Neural progenitor cell (in vitro differentiated cells): ENCODE measurements around the gene CALN1. TPM values are rescaled to one million over a fixed set of nuclear protein-coding genes. Genes with fewer than 3 reads are reported as not detected.

Experiments used
- DNase-seq: peaks from one replicate; pipeline ENCODE4 v3.0.0-alpha.2; 2016; ENCODE audit warnings: low spot score
- H2AFZ ChIP-seq: fragments of 200-600 bp; sonication (generic); replicated peaks from 2 replicates; pipeline ENCODE4 v1.6.1; 2016; ENCODE audit warnings: antibody characterized with exemption
- H3F3A ChIP-seq: fragments of 200-600 bp; sonication (generic); 2 replicates; pipeline ENCODE4 v1.6.1; 2016; ENCODE audit warnings: antibody characterized with exemption, low read depth
- H3K27ac ChIP-seq: fragments of 200-600 bp; sonication (generic); 2 replicates; pipeline ENCODE4 v1.5.1; 2016; ENCODE audit warnings: mild to moderate bottlenecking
- H3K27me3 ChIP-seq: fragments of 200-600 bp; sonication (generic); 2 replicates; pipeline ENCODE4 v1.6.1; 2016; ENCODE audit warnings: mild to moderate bottlenecking, moderate library complexity
- H3K36me3 ChIP-seq: fragments of 200-600 bp; sonication (generic); 2 replicates; pipeline ENCODE4 v1.5.1; 2016
- H3K4me1 ChIP-seq: fragments of 200-600 bp; sonication (generic); 2 replicates; pipeline ENCODE4 v1.6.1; 2016; ENCODE audit warnings: mixed run types
- H3K4me2 ChIP-seq: fragments of 200-600 bp; sonication (generic); 2 replicates; pipeline ENCODE4 v1.6.1; 2016
- H3K4me3 ChIP-seq: fragments of 200-600 bp; sonication (generic); 2 replicates; pipeline ENCODE4 v1.5.1; 2016
- H3K79me2 ChIP-seq: fragments of 200-600 bp; sonication (generic); 2 replicates; pipeline ENCODE4 v1.6.1; 2016; ENCODE audit warnings: low read depth
- H3K9ac ChIP-seq: fragments of 200-600 bp; sonication (generic); 2 replicates; pipeline ENCODE4 v1.6.1; 2016
- H3K9me3 ChIP-seq: fragments of 200-600 bp; sonication (generic); 2 replicates; pipeline ENCODE4 v1.5.1; 2016; ENCODE audit warnings: low read depth
- H4K20me1 ChIP-seq: fragments of 200-600 bp; sonication (generic); 2 replicates; pipeline ENCODE4 v1.6.1; 2016; ENCODE audit warnings: low read depth
- H3K27ac Mint-ChIP-seq: 3 replicates; pipeline ENCODE4 v1.8.0; 2021; ENCODE audit warnings: mixed read lengths
- H3K27me3 Mint-ChIP-seq: 2 replicates; pipeline ENCODE4 v1.8.0; 2022; ENCODE audit warnings: low read depth, mild to moderate bottlenecking, inconsistent platforms, moderate library complexity, mixed read lengths; ENCODE audit not compliant: insufficient read depth
- H3K36me3 Mint-ChIP-seq: 3 replicates; pipeline ENCODE4 v1.8.0; 2021; ENCODE audit warnings: mixed read lengths
- H3K4me1 Mint-ChIP-seq: 3 replicates; pipeline ENCODE4 v1.8.0; 2021; ENCODE audit warnings: mixed read lengths
- H3K4me3 Mint-ChIP-seq: 3 replicates; pipeline ENCODE4 v1.8.0; 2021; ENCODE audit warnings: mild to moderate bottlenecking, moderate library complexity, mixed read lengths
- H3K9me3 Mint-ChIP-seq: 3 replicates; pipeline ENCODE4 v1.8.0; 2020; ENCODE audit warnings: mixed read lengths
- EZH2 ChIP-seq: fragments of 200-600 bp; sonication (generic); IDR thresholded peaks from 2 replicates; pipeline ENCODE4 v1.6.1; 2017; ENCODE audit warnings: antibody characterized with exemption, mild to moderate bottlenecking, moderate library complexity
- EZH2phosphoT487 ChIP-seq: fragments of 200-600 bp; sonication (generic); IDR thresholded peaks from 2 replicates; pipeline ENCODE4 v1.6.1; 2017; ENCODE audit warnings: antibody characterized with exemption
- total RNA-seq: library from RNA; depleted of rRNA; stranded (reverse); fragments of >200 nt; gene quantifications from 2 replicates; pipeline ENCODE4 v1.2.3, GENCODE V29; 2015; ENCODE audit warnings: low replicate concordance
- TF ChIP-seq, protein P1 (sequence below): fragments of 200-600 bp; sonication (generic); IDR thresholded peaks from 2 replicates; pipeline ENCODE4 v1.5.1; 2017; ENCODE audit warnings: antibody characterized with exemption, mild to moderate bottlenecking

The CALN1 gene
- total RNA-seq, 1 donor from 2014 or later, result 3.1 TPM

DNA sequence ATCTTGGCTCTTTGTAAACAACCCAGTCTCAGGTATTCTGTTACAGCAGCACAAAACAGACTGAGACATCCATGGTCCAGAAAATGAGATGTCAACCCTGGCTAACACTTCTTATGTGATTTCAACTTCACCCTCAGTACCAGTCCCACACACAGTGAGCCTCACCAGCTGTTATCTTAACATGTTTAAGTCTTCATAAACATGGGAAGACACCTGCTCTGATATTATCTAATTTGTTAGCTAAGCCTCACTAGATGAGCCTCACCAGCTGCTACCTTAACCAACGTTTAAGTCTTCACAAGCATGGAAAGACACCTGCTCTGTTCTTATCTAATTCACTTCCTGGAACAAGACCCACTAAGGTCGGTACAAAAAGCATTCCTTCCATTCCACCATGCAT is 130.8 kb downstream of the CALN1 start:
- Mint-ChIP-seq H3K27me3 (no peaks in the 10 kb centered on the region), H3K27ac (no peak overlapping the region), H3K4me1 (no peaks in the 10 kb centered on the region), H3K36me3 (no peaks in the 10 kb centered on the region), H3K9me3 (peaks cover 19% of the 10 kb centered on the region), H3K4me3 (no peak overlapping the region)
- Histone ChIP-seq H3K27ac (no peak overlapping the region), H3K4me2 (no peak overlapping the region), H2AFZ (no peak overlapping the region), H3K79me2 (no peaks in the 10 kb centered on the region), H3K27me3 (no peaks in the 10 kb centered on the region), H3K4me1 (no peaks in the 10 kb centered on the region), H3K4me3 (no peak overlapping the region), H3K9me3 (no peaks in the 10 kb centered on the region), H4K20me1 (no peaks in the 10 kb centered on the region), H3F3A (no peaks in the 10 kb centered on the region), H3K36me3 (no peaks in the 10 kb centered on the region), H3K9ac (no peak overlapping the region)
- no peak for DNase-seq
- TF ChIP-seq, protein P1, sequence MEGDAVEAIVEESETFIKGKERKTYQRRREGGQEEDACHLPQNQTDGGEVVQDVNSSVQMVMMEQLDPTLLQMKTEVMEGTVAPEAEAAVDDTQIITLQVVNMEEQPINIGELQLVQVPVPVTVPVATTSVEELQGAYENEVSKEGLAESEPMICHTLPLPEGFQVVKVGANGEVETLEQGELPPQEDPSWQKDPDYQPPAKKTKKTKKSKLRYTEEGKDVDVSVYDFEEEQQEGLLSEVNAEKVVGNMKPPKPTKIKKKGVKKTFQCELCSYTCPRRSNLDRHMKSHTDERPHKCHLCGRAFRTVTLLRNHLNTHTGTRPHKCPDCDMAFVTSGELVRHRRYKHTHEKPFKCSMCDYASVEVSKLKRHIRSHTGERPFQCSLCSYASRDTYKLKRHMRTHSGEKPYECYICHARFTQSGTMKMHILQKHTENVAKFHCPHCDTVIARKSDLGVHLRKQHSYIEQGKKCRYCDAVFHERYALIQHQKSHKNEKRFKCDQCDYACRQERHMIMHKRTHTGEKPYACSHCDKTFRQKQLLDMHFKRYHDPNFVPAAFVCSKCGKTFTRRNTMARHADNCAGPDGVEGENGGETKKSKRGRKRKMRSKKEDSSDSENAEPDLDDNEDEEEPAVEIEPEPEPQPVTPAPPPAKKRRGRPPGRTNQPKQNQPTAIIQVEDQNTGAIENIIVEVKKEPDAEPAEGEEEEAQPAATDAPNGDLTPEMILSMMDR, result no peak
- TF ChIP-seq EZH2phosphoT487 (no peak), EZH2 (no peak)

DNA sequence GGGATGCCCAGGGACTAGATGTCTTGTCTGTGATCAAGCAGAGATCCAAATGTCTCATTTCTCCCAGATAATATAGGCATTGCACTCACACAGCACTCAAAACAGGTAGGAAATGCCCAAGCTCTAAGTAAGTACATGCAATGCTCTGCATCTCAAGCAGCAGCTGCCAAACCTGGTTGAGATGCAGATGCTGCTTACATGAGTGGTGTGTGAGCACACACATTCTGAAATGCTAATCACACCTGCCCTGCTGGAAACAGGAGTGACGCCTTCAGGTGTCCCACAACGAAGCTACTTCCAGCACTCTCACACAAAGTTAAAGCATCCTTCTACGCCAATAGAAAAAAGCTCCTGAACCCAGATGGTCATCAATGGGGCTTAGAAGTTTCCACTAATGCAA is 132.9 kb downstream of the CALN1 start:
- Mint-ChIP-seq H3K27ac (no peak overlapping the region), H3K4me3 (no peak overlapping the region)

DNA sequence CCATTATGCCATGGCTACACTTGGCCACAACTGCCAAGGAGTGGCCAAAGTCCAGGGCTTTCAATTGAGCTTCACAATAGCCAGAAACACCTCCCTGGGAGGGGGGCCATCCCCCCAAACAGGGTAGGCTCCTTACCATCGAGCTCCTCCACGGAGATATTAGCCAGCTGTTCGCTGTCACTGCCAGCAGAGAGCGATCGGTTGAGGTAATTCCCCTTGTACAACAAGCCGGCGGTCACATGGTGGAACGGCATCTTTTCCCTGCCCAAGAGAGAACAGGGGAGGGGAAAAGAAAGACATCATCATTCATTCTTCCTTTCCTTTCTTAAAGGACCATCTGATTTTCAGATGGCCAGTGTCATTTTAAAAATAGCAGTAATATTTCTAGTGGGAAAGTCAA is 133.6 kb downstream of the CALN1 start:
- Histone ChIP-seq H3K4me2 (no peak overlapping the region), H3K4me1 (no peaks in the 10 kb centered on the region), H3K79me2 (no peaks in the 10 kb centered on the region), H3K27me3 (no peaks in the 10 kb centered on the region), H4K20me1 (no peaks in the 10 kb centered on the region), H3K36me3 (no peaks in the 10 kb centered on the region), H3K27ac (no peak overlapping the region), H2AFZ (no peak overlapping the region), H3K4me3 (no peak overlapping the region), H3K9ac (no peak overlapping the region), H3K9me3 (no peaks in the 10 kb centered on the region), H3F3A (no peaks in the 10 kb centered on the region)
- no peaks in the 10 kb centered on the region for H3K4me1 Mint-ChIP-seq
- H3K27ac Mint-ChIP-seq, result no peak overlapping the region
- peaks cover 22% of the 10 kb centered on the region for H3K9me3 Mint-ChIP-seq
- TF ChIP-seq EZH2phosphoT487, result no peak
- TF ChIP-seq, protein P1, result no peak
- TF ChIP-seq EZH2, result no peak
- H3K4me3 Mint-ChIP-seq, result no peak overlapping the region
- H3K27me3 Mint-ChIP-seq, result peaks cover 2% of the 10 kb centered on the region
- DNase-seq, result no peak
- H3K36me3 Mint-ChIP-seq, result no peaks in the 10 kb centered on the region

More for the DNA sequence above, 132.9 kb downstream of the CALN1 start:
- H3K4me3 ChIP-seq, result no peak overlapping the region
- no peak overlapping the region for H2AFZ ChIP-seq
- peaks cover 25% of the 10 kb centered on the region for H3K9me3 Mint-ChIP-seq
- H3K36me3 ChIP-seq, result no peaks in the 10 kb centered on the region
- no peaks in the 10 kb centered on the region for H3K27me3 ChIP-seq
- H3K79me2 ChIP-seq, result no peaks in the 10 kb centered on the region
- H3K4me1 ChIP-seq, result no peaks in the 10 kb centered on the region
- no peaks in the 10 kb centered on the region for H4K20me1 ChIP-seq
- no peak overlapping the region for H3K27ac ChIP-seq
- TF ChIP-seq, protein P1, result no peak
- no peak for TF ChIP-seq EZH2phosphoT487
- TF ChIP-seq EZH2, result no peak
- no peak for DNase-seq
- no peak overlapping the region for H3K4me2 ChIP-seq
- H3K9ac ChIP-seq, result no peak overlapping the region
- H3K9me3 ChIP-seq, result no peaks in the 10 kb centered on the region
- H3K36me3 Mint-ChIP-seq, result no peaks in the 10 kb centered on the region
- H3K27me3 Mint-ChIP-seq, result peaks cover 2% of the 10 kb centered on the region
- H3K4me1 Mint-ChIP-seq, result no peaks in the 10 kb centered on the region
- H3F3A ChIP-seq, result no peaks in the 10 kb centered on the region
